HG02981 (cell line): ENCODE measurements around the gene THBS2.
"Not testable (repeated sequence)": the region's sequence is repeated elsewhere in the genome, so short reads cannot be mapped to it uniquely, and the experiment has no call there.

Experiments
- ATAC-seq: cut with Tn5 transposase; IDR thresholded peaks from one replicate; pipeline ENCODE4 v1.9.1; 2021; ENCODE audit warnings: mild to moderate bottlenecking, moderate library complexity; ENCODE audit not compliant: unreplicated experiment

THBS2 gene

GRCh38 chr6:169212897-169213813 lies 40.5 kb downstream of the THBS2 start:
- peak; percentile 100 for ATAC-seq

GRCh38 chr6:169212436-169212835 lies 41.2 kb downstream of the THBS2 start:
- no peak for ATAC-seq

GRCh38 chr6:169211881-169212280 lies 41.8 kb downstream of the THBS2 start:
- ATAC-seq = no peak

DNA sequence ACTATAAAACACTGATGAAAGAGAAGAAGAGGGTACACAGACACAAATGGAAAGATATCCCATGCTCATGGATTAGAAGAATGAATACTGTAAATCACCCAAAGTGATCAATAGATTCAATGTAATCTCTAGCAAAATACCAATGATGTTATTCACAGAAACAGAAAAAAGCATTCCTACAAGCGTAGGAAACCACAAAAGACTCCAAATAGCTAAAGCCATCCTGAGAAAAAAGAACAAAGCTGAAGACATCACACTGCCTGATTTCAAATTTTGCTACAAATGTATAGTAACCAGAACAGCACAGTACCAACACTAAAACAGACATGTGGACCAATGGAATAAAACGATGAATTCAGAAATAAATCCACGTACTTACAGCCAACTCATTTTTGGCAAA lies 43.0 kb downstream of the THBS2 start:
- no peak for ATAC-seq

GRCh38 chr6:169208011-169208410 lies 45.6 kb downstream of the THBS2 start:
- ATAC-seq = no peak

- ATAC-seq = no peak
These were observed 46.2 kb downstream of the THBS2 start for GRCh38 chr6:169207482-169207881.

GRCh38 chr6:169205176-169206160 lies 48.2 kb downstream of the THBS2 start:
- ATAC-seq = no peak

GRCh38 chr6:169204167-169204566 lies 49.5 kb downstream of the THBS2 start:
- ATAC-seq = no peak

DNA sequence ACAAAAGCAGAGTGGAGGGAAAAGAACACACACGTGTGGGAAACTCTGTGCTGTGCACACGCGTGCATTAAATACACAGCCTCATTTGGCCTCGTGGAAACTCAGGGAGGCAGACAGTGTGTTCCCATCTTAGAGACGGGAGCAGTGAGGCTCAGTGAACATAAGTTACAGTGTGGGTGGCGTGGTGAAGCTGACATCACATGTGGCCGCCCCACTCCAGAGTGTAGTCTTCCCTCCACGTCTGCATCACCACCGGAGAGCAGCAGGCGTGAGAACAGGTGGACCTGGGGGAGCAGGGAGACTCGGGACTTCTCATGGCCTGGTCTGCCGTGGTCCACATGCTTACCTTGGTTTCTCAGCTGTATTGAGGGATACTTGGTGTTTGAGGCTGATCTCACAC lies 51.7 kb downstream of the THBS2 start:
- no peak for ATAC-seq

GRCh38 chr6:169200893-169201514 lies 52.6 kb downstream of the THBS2 start:
- ATAC-seq = no peak

DNA sequence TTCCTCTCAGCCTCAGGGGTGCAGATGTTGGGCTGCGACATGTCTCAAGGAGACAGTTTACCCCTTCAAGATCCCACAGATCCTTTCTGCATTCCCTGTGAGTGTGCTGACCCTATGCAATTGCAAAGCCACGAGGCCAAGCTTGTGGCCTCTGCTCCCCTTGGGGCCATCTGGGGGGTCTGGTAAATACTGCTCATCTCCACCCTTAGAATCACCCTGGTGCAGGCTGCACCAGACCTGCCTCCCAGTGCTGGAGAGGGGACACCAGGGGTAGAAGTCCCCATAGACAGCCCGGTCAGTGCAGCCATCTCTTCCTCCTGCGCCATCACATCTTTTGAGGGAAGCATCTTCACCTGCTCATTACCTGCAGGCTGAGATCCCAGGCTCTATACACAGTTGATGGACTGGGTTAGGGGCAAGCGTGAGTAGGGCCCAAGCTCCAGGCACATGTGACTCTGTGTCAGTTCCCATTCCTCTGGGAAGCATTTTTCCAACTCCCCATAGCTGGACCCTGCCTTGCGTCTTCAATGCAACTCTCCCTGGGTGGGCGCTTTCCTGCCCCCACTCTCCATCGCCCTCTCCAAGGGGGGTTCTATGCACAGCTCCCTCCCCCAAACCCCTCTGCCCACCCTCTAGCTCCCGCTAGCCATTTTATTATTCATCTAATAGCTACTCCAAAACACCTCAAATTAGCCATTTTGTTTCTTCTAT lies 53.9 kb downstream of the THBS2 start:
- ATAC-seq = no peak

DNA sequence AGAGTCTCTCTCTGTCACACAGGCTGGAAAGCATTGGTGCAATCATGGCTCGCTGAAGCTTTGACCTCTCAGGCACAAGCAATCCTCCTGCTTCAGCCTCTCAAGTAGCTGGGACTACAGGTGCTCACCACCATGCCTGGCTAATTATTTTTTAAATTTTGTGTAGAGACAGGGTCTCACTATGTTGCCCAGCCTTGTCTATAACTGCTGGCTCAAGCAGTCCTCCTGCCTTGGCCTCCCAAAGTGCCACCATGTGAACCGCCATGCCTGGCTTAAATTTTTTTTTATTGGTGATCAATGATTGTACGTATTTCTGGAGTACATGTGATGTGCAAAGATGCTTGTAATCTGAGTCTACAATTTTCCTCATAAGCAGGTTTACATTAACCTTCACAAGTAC lies 54.8 kb downstream of the THBS2 start:
- no peak for ATAC-seq

- ATAC-seq = not testable (repeated sequence)
These were observed 55.7 kb downstream of the THBS2 start for GRCh38 chr6:169197929-169198328.

DNA sequence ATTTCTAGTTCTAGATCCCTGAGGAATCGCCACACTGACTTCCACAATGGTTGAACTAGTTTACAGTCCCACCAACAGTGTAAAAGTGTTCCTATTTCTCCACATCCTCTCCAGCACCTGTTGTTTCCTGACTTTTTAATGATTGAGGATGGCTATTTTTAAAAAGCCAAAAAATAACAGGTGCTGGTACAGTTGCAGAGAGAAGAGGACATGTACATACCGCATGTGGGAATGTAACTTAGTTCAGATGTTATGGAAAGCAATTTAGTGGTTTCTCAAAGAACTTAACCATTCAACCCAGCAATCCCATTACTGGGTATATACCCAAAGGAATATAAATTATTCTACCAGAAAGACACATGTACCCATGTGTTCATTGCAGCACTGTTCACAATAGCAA lies 57.4 kb downstream of the THBS2 start:
- ATAC-seq = not testable (repeated sequence)

- ATAC-seq = no peak
These were observed 58.9 kb downstream of the THBS2 start for GRCh38 chr6:169194737-169195136.

- ATAC-seq = no peak
These were observed 62.7 kb downstream of the THBS2 start for GRCh38 chr6:169190970-169191369.

DNA sequence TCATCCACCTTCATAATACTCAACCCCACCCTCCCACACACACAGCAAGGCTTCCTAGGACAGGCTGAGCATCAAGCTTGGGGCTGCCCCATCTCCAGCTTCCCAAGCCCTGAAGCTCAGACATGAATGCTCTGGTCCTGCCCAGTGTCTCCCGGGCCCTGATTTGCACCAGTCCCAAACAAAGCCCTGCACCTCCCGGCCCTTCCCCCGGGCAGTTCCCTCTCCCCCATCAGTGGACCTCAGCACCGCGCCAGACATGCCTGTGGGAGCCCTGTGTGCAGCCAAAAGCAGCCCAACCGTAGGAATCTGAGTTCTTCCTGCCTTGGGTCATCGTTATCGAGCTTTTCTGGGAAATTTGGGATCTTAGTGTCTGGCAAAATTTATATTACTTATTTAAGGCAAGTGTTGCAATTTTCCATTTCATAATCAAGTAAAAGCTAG lies 63.5 kb downstream of the THBS2 start:
- ATAC-seq = no peak

- ATAC-seq = no peak
These were observed 64.0 kb downstream of the THBS2 start for GRCh38 chr6:169189686-169190085.

- no peak for ATAC-seq
These were observed 64.5 kb downstream of the THBS2 start for GRCh38 chr6:169189182-169189581.

GRCh38 chr6:169188475-169188874 lies 65.2 kb downstream of the THBS2 start:
- no peak for ATAC-seq
